Limb (tissue), 2 donors: ENCODE data around the gene B3GAT3.
"Not testable (repeated sequence)": the region's sequence is repeated elsewhere in the genome, so short reads cannot be mapped to it uniquely, and the experiment has no call there.

Experiments
- DNase-seq, 2 donors: peaks; one replicate each; pipeline ENCODE4 v3.0.0-alpha.2; 2016; ENCODE audit errors: extremely low spot score in 2 of 2

Gene B3GAT3

GRCh38 chr11:62621567-62622470 is at the start of gene B3GAT3:
TSS of gene B3GAT3 (minus strand) at chr11:62621986. CDS start at chr11:62621947, 39 bp downstream.
- DNase-seq: peak; percentile 93 to 96

DNA sequence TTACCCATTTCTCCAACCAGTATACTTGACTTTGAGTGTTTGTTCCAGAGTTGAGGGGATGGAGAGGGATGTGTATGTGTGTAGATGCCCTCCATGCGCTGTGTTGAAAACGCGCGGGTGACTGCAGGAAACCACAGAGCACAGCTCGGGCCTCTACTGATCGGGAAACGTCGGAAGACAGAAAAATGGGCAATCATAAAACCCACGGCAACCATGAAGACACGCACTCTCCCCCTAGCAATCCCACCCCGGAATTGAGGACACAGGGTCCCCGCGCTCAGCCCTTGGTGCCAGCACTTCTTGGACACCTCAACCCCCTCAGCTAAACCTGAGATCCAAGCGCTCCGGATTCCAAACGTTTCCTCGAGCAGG is 49.4 kb upstream of the B3GAT3 start:
- no peak for DNase-seq

DNA sequence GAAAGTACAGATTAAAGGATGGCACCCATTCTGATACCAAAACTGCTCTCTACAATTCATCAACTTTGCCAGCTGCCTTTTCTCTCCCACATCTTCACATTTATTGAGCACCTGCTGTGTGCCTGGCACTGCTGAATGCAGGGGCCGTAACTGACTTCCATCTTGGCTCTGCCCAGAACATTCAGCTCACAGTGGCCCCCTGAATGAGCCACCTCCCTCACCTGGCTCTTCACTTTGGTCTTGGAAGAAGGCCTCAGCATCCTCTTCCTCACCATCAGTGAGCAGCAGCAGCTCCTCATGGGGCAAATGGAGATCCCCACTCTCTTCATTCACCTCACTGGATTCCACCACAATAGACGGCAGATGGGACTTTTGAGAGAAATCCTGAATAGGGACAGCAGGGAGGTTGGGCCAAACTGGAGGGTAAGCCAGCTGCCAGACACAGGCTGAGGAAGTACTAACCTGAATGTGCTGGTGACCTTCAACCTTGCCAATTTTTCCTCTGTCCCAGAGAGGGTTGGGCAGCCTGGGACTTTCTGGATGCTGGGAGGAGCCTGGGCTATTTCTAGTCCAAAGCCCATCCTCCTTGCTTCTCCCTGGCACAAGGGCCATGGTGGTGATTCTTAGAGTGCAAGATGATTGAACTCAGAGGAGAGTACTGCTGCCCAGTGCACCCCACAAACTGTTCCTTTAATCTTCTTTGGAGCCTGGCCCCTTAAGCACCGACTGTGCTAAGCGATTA is 47.8 kb upstream of the B3GAT3 start:
- no peak for DNase-seq

GRCh38 chr11:62667460-62667859 is 45.7 kb upstream of the B3GAT3 start:
- no peak for DNase-seq

GRCh38 chr11:62666259-62666926 is 44.6 kb upstream of the B3GAT3 start:
- no peak for DNase-seq

GRCh38 chr11:62665599-62666258 is 43.9 kb upstream of the B3GAT3 start:
- DNase-seq: no peak

DNA sequence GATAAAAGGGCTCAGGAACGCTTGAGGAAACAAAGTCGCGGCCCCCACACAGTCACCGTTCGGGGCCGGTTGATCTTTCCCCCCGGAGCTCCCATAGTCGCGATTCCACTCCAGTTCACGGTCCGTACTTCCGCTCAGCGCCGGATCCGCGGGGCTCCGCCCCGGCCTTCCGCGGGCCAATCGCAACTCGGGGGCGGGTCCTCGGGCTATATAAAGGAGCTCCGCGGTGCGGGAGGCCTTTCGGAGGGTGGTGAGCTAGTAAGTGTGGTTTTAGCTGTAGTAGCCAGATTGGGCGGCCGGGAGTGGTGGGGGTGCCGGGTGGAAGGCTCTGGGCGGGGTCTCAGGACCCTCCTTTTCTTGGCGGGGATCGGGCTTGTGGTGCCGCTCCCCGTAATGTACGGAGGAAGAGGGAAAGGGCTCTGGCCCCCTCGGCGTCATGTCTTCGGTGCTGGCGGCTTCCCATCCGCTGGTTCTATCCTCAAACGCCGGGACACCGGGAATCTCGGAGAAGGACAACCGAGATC is 43.4 kb upstream of the B3GAT3 start, which contains the start of the genes C11orf98 and CSKMT:
TSS of gene C11orf98 (minus strand) at position 136 of the 524 bp plus-strand sequence. CDS start at position 95, 41 bp downstream.
TSS of gene CSKMT (plus strand) at position 238 of the 524 bp plus-strand sequence. CDS start 568 bp downstream, outside the sequence.
- DNase-seq: peak; percentile 94 to 98

GRCh38 chr11:62664405-62665074 is 42.8 kb upstream of the B3GAT3 start:
- no peak for DNase-seq

GRCh38 chr11:62656796-62657429 is 35.1 kb upstream of the B3GAT3 start:
- DNase-seq: no peak

- no peak for DNase-seq
Observed at GRCh38 chr11:62654297-62654696, 32.5 kb upstream of the B3GAT3 start.

DNA sequence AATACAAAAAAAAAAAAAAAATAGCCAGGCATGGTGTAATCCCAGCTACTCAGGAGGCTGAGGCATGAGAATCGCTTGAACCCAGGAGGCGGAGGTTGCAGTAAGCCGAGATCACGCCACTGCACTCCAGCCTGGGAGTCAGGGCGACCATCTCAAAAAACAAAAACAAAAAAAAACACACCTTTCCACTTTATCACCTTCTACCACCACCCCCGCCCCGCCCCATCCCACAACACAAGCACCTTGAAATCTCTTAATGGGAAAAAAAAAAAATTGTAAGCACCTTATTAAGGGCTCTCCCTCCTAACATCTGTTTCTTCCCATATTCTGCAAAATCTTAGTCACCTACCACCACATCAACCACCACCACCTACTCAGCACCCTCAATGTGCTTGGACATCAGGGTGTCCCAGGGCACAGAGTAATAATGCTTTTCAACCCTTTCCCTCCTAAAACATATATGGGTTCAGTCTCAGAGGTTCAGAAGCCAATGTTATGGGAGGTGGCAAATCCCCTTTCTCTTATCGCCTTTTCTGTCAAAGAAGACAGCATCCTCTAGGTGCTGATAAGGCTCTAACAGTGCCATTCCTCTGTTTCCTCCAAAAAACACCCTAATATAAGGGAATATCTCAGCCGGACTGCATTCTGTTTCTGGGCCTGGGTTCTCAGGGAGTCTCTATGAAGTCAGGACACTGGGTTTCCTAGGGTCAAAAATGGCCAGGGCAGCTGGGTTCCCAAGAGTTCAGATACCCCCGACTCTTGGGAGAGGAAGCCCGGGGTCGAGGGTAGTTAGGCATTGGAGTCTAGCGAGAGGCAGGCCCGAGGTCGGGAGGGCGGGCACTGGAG is 30.6 kb upstream of the B3GAT3 start:
- no peak for DNase-seq

GRCh38 chr11:62650283-62650682 is 28.5 kb upstream of the B3GAT3 start:
- DNase-seq: not testable (repeated sequence)

DNA sequence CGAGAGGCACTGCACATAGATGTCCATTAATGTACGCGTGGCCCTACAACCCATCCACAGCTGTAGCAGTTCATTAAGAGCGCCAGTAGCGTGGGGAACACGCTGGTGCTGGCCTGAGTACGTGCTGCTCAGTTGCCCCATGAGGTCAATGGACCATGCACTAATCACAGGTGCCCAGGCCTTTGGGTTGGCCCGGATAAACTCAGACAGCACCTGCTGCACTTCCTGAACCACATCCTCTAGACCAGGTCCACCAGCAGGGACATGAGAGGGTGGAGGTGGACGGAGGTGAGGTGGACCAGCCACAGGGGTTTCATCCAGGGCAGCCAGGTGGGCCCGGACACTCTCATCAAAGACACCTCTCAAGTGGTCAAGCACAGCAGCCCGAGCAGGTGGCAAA is 27.7 kb upstream of the B3GAT3 start:
- DNase-seq: no peak

GRCh38 chr11:62648967-62649364 is 27.2 kb upstream of the B3GAT3 start:
- no peak for DNase-seq

- no peak for DNase-seq
Observed at GRCh38 chr11:62648185-62648966, 26.6 kb upstream of the B3GAT3 start.

- DNase-seq: no peak
Observed at GRCh38 chr11:62647609-62648005, 25.8 kb upstream of the B3GAT3 start.

GRCh38 chr11:62646825-62647608 is 25.2 kb upstream of the B3GAT3 start:
- no peak for DNase-seq
